ENCODE results near the gene ASB16.
A peak's percentile ranks its signal among the peaks of the same experiment; 100 is the strongest.

ASB16 gene

DNA sequence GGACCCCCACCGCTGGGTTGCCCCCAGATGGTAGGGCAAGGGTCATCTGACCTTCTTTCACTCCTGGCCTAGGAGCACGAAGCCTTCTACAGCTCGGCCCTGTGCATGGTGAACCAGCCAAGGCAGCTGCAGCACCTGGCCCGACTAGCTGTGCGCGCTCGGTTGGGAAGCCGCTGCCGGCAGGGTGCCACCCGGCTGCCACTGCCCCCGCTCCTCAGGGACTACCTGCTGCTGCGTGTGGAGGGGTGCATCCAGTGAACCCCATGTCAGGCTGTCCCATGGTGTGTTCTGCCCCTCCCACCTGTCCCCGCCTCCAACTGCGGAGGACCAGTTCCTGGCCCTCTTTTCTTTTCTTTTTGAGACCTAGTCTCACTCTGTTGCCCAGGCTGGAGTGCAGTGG lies 7.6 kb downstream of the ASB16 start:
- no peak overlapping the region for H3K9ac ChIP-seq (ENCODE audit: low read depth, low read length, poor library complexity)
- H3K23ac ChIP-seq (ENCODE audit: low read depth, low read length, poor library complexity) = no peak overlapping the region
- H3K4me3 ChIP-seq (ENCODE audit: low read length in 2 of 2) = peak overlapping the region in 1 of 2 donors; percentile 21
- WGBS, 2 donors (ENCODE audit: extremely low coverage in 2 of 2, insufficient read length in 2 of 2, insufficient replicate concordance in 1 of 2) = no CpG with 5 or more reads among the region's 14 CpGs
- no peak overlapping the region for H2BK120ac ChIP-seq (ENCODE audit: low read depth, low read length)
- H3K9me3 ChIP-seq (replicated peaks in 1 of 2; ENCODE audit: control insufficient read depth in 2 of 2, insufficient read depth in 1 of 2, low read depth in 1 of 2, low read length in 2 of 2) = peaks cover 3 to 6% of the 10 kb centered on the region in 2 donors
- H3K27me3 ChIP-seq (ENCODE audit: control insufficient read depth in 3 of 3, insufficient read depth in 3 of 3, low read depth in 1 of 3, low read length in 3 of 3) = no peaks in the 10 kb centered on the region
- H2BK12ac ChIP-seq (ENCODE audit: low read length) = no peak overlapping the region
- no peak overlapping the region for H3K27ac ChIP-seq (replicated peaks; ENCODE audit: low read length)
- H4K91ac ChIP-seq (ENCODE audit: low read depth, low read length, poor library complexity) = no peak overlapping the region
- H2BK15ac ChIP-seq (ENCODE audit: low read length) = no peak overlapping the region
- H4K8ac ChIP-seq (ENCODE audit: low read depth, low read length) = no peak overlapping the region
- no peak overlapping the region for H2AFZ ChIP-seq (ENCODE audit: low read length)
- peaks cover 9% of the 10 kb centered on the region for H3K79me1 ChIP-seq (ENCODE audit: low read depth, low read length)
- no peak overlapping the region for H2BK5ac ChIP-seq (ENCODE audit: low read length)
- no peak overlapping the region for H3K4ac ChIP-seq (ENCODE audit: low read length)
- H3K18ac ChIP-seq (ENCODE audit: low read length) = peak overlapping the region; percentile 4
- H2AK5ac ChIP-seq (ENCODE audit: low read depth, low read length) = no peak overlapping the region
- peaks cover 35 to 61% of the 10 kb centered on the region in 2 donors for H3K36me3 ChIP-seq (replicated peaks in 1 of 2; ENCODE audit: control insufficient read depth in 2 of 2, insufficient read depth in 2 of 2, low read length in 2 of 2)
- DNase-seq (ENCODE audit: low spot score) = no peak
- no peaks in the 10 kb centered on the region for H3K4me1 ChIP-seq (ENCODE audit: control insufficient read depth in 2 of 2, insufficient read depth in 1 of 2, low read depth in 1 of 2, low read length in 2 of 2)
- H3K4me2 ChIP-seq (ENCODE audit: insufficient read depth, low read length, poor library complexity, severe bottlenecking) = no peak overlapping the region
- peak overlapping the region; percentile 38 for H3K14ac ChIP-seq (ENCODE audit: low read length)

DNA sequence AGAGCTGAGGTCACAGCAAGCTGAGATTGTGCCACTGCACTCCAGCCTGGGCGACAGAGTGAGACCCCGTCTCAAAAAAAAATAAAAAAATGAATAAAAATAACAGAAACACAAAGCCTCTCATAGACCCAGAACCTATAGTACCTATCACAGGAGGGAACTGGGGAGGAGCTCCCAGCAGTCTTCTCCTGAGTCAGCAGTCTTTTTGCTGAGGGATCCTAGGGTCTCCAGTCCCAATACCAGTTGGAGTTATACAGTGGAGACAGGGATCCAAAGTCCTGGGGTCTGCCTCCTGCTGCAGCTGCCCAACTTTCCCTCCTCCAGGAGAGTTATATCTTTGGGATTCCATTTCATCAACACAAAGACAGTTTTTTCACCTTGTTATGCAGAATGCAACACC lies 12.5 kb downstream of the ASB16 start:
- Histone ChIP-seq H3K4me1 (ENCODE audit: control insufficient read depth in 2 of 2, insufficient read depth in 1 of 2, low read depth in 1 of 2, low read length in 2 of 2) (peaks cover 0 to 7% of the 10 kb centered on the region in 2 donors), H2BK5ac (ENCODE audit: low read length) (no peak overlapping the region), H3K9ac (ENCODE audit: low read depth, low read length, poor library complexity) (no peak overlapping the region), H3K79me1 (ENCODE audit: low read depth, low read length) (peaks cover 12% of the 10 kb centered on the region), H3K4ac (ENCODE audit: low read length) (no peak overlapping the region), H2BK12ac (ENCODE audit: low read length) (no peak overlapping the region), H3K23ac (ENCODE audit: low read depth, low read length, poor library complexity) (no peak overlapping the region), H3K18ac (ENCODE audit: low read length) (no peak overlapping the region), H3K14ac (ENCODE audit: low read length) (no peak overlapping the region), H2BK120ac (ENCODE audit: low read depth, low read length) (no peak overlapping the region), H4K91ac (ENCODE audit: low read depth, low read length, poor library complexity) (no peak overlapping the region), H3K36me3 (replicated peaks in 1 of 2; ENCODE audit: control insufficient read depth in 2 of 2, insufficient read depth in 2 of 2, low read length in 2 of 2) (peaks cover 25 to 50% of the 10 kb centered on the region in 2 donors), H3K27me3 (ENCODE audit: control insufficient read depth in 3 of 3, insufficient read depth in 3 of 3, low read depth in 1 of 3, low read length in 3 of 3) (no peaks in the 10 kb centered on the region), H2BK15ac (ENCODE audit: low read length) (no peak overlapping the region), H4K8ac (ENCODE audit: low read depth, low read length) (no peak overlapping the region), H2AK5ac (ENCODE audit: low read depth, low read length) (no peak overlapping the region), H3K9me3 (replicated peaks in 1 of 2; ENCODE audit: control insufficient read depth in 2 of 2, insufficient read depth in 1 of 2, low read depth in 1 of 2, low read length in 2 of 2) (peaks cover 3 to 6% of the 10 kb centered on the region in 2 donors), H3K4me3 (ENCODE audit: low read length in 2 of 2) (no peak overlapping the region), H3K27ac (replicated peaks; ENCODE audit: low read length) (no peak overlapping the region), H3K4me2 (ENCODE audit: insufficient read depth, low read length, poor library complexity, severe bottlenecking) (no peak overlapping the region), H2AFZ (ENCODE audit: low read length) (no peak overlapping the region)
- DNase-seq (ENCODE audit: low spot score) = no peak
- no CpG with 5 or more reads among the region's 2 CpGs for WGBS, 2 donors (ENCODE audit: extremely low coverage in 2 of 2, insufficient read length in 2 of 2, insufficient replicate concordance in 1 of 2)

DNA sequence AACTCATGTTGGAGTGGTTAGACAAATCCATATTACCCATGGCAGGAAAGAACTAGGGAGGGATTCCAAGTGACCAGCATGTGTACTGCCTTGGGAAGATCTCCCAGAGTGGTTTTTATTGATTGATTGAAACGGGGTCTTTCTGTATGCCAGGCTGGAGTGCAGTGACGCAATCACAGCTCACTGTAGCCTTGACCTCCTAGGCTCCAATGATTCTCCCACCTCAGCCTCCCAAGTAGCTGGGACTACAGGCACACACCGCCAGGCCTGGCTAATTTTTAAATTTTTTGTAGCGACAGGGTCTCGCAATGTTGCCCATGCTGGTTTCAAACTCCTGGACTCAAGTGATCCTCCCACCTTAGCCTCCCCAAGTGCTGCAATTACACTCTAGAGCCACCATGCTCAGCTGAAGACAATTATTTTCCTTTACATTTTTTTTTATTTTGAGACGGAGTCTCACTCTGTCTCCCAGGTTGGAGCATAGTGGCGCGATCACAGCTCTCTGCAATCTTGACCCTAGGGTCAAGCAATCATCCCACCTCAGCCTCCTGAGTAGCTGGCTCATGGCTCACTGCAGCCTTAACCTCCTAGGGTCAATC lies 13.8 kb downstream of the ASB16 start:
- Histone ChIP-seq H2BK15ac (ENCODE audit: low read length) (no peak overlapping the region), H3K9ac (ENCODE audit: low read depth, low read length, poor library complexity) (no peak overlapping the region), H3K4ac (ENCODE audit: low read length) (no peak overlapping the region), H4K8ac (ENCODE audit: low read depth, low read length) (no peak overlapping the region), H2AFZ (ENCODE audit: low read length) (no peak overlapping the region), H3K18ac (ENCODE audit: low read length) (no peak overlapping the region), H3K23ac (ENCODE audit: low read depth, low read length, poor library complexity) (no peak overlapping the region), H3K79me1 (ENCODE audit: low read depth, low read length) (peaks cover 16% of the 10 kb centered on the region), H3K4me1 (ENCODE audit: control insufficient read depth in 2 of 2, insufficient read depth in 1 of 2, low read depth in 1 of 2, low read length in 2 of 2) (peaks cover 0 to 7% of the 10 kb centered on the region in 2 donors), H3K9me3 (replicated peaks in 1 of 2; ENCODE audit: control insufficient read depth in 2 of 2, insufficient read depth in 1 of 2, low read depth in 1 of 2, low read length in 2 of 2) (peaks cover 3 to 6% of the 10 kb centered on the region in 2 donors), H4K91ac (ENCODE audit: low read depth, low read length, poor library complexity) (no peak overlapping the region), H3K4me2 (ENCODE audit: insufficient read depth, low read length, poor library complexity, severe bottlenecking) (no peak overlapping the region), H2BK5ac (ENCODE audit: low read length) (no peak overlapping the region), H3K27ac (replicated peaks; ENCODE audit: low read length) (no peak overlapping the region), H3K14ac (ENCODE audit: low read length) (no peak overlapping the region), H2BK120ac (ENCODE audit: low read depth, low read length) (no peak overlapping the region), H3K4me3 (ENCODE audit: low read length in 2 of 2) (no peak overlapping the region), H3K27me3 (ENCODE audit: control insufficient read depth in 3 of 3, insufficient read depth in 3 of 3, low read depth in 1 of 3, low read length in 3 of 3) (no peaks in the 10 kb centered on the region), H2BK12ac (ENCODE audit: low read length) (no peak overlapping the region), H2AK5ac (ENCODE audit: low read depth, low read length) (no peak overlapping the region), H3K36me3 (replicated peaks in 1 of 2; ENCODE audit: control insufficient read depth in 2 of 2, insufficient read depth in 2 of 2, low read length in 2 of 2) (peaks cover 19 to 44% of the 10 kb centered on the region in 2 donors)
- no CpG with 5 or more reads among the region's 8 CpGs for WGBS, 2 donors (ENCODE audit: extremely low coverage in 2 of 2, insufficient read length in 2 of 2, insufficient replicate concordance in 1 of 2)
- DNase-seq (ENCODE audit: low spot score) = no peak

DNA sequence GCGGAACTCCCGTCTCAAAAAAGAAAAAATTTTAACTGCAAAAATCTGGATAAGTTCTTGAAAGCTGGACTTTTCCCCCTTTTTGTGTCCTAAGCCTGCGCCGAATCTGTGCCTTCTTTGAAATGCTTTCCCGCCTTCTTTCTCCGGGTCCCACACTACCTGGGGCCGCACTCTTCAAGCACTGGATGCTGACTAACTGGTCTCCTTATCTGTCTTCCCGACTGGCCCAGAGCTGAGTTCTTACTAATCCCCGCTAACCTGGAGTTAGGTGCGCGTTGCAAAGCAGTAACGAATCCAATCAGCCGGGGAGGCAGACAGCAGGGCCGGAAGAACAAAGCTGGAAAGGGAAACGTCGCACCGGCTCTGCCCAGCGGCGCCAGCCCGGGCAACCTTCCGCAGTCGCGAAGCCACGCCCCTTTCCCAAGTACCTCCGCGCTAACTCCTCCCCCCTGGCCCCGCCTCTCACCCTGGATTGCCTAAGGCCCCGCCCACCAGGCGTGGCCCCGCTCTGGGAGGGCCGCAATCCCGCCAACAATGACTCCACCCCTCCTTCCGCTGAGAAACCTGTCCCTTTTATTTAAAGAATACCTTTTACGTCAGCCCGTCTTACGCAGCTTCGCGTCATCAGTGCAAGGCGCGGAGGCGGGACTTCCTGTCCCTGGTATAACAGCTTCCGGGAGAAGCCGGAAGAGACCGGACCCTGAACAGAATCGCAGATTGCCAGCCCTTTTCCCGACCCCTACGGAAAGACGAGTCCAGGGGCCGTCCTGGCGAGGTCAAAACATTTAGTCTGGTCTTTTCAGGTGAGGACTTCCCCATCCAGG lies 16.0 kb downstream of the ASB16 start, which contains the start of gene TMUB2:
Gene TMUB2 (plus strand): TSS at position 666 of the 824 bp plus-strand sequence. CDS start 737 bp downstream, outside the sequence.
- H3K18ac ChIP-seq (ENCODE audit: low read length) = peak within 1 kb of the TSS; percentile 99
- DNase-seq (ENCODE audit: low spot score) = peak; percentile 99
- peak within 1 kb of the TSS; percentile 89 for H3K23ac ChIP-seq (ENCODE audit: low read depth, low read length, poor library complexity)
- no peak within 1 kb of the TSS for H4K91ac ChIP-seq (ENCODE audit: low read depth, low read length, poor library complexity)
- H2BK120ac ChIP-seq (ENCODE audit: low read depth, low read length) = no peak within 1 kb of the TSS
- H2AFZ ChIP-seq (ENCODE audit: low read length) = peak within 1 kb of the TSS; percentile 94
- peak within 1 kb of the TSS; percentile 33 for H2BK5ac ChIP-seq (ENCODE audit: low read length)
- H2AK5ac ChIP-seq (ENCODE audit: low read depth, low read length) = peak within 1 kb of the TSS; percentile 50
- peaks cover 3 to 6% of the 10 kb centered on the region in 2 donors for H3K9me3 ChIP-seq (replicated peaks in 1 of 2; ENCODE audit: control insufficient read depth in 2 of 2, insufficient read depth in 1 of 2, low read depth in 1 of 2, low read length in 2 of 2)
- WGBS, 2 donors (ENCODE audit: extremely low coverage in 2 of 2, insufficient read length in 2 of 2, insufficient replicate concordance in 1 of 2) = no CpG with 5 or more reads among the region's 50 CpGs
- H2BK15ac ChIP-seq (ENCODE audit: low read length) = no peak within 1 kb of the TSS
- H3K27ac ChIP-seq (replicated peaks; ENCODE audit: low read length) = peak within 1 kb of the TSS; percentile 87
- H3K36me3 ChIP-seq (replicated peaks in 1 of 2; ENCODE audit: control insufficient read depth in 2 of 2, insufficient read depth in 2 of 2, low read length in 2 of 2) = peaks cover 24 to 60% of the 10 kb centered on the region in 2 donors
- no peak within 1 kb of the TSS for H3K4ac ChIP-seq (ENCODE audit: low read length)
- no peaks in the 10 kb centered on the region for H3K27me3 ChIP-seq (ENCODE audit: control insufficient read depth in 3 of 3, insufficient read depth in 3 of 3, low read depth in 1 of 3, low read length in 3 of 3)
- peak within 1 kb of the TSS; percentile 31 for H4K8ac ChIP-seq (ENCODE audit: low read depth, low read length)
- H3K14ac ChIP-seq (ENCODE audit: low read length) = peak within 1 kb of the TSS; percentile 95
- H3K9ac ChIP-seq (ENCODE audit: low read depth, low read length, poor library complexity) = peak within 1 kb of the TSS; percentile 96
- H2BK12ac ChIP-seq (ENCODE audit: low read length) = no peak within 1 kb of the TSS
- H3K4me3 ChIP-seq (ENCODE audit: low read length in 2 of 2) = peak within 1 kb of the TSS; percentile 96 to 99
- peak within 1 kb of the TSS; percentile 95 for H3K4me2 ChIP-seq (ENCODE audit: insufficient read depth, low read length, poor library complexity, severe bottlenecking)
- H3K79me1 ChIP-seq (ENCODE audit: low read depth, low read length) = peaks cover 16% of the 10 kb centered on the region
- H3K4me1 ChIP-seq (ENCODE audit: control insufficient read depth in 2 of 2, insufficient read depth in 1 of 2, low read depth in 1 of 2, low read length in 2 of 2) = peaks cover 0 to 7% of the 10 kb centered on the region in 2 donors

All from neuronal stem cell (in vitro differentiated cells).